Activated CD4-positive, alpha-beta T cell treated with anti-CD3 and anti-CD28 coated beads for 36 hours (primary cell): Measurements from ENCODE around the gene TTC28. TPM values are rescaled to one million over a fixed set of nuclear protein-coding genes. Genes with fewer than 3 reads are reported as not detected.

Experiments used
- ATAC-seq: fragments of 200-7000 bp; cut with Tn5 transposase; one replicate; pipeline ENCODE4 v1.10.0; 2021; ENCODE audit warnings: mild to moderate bottlenecking, moderate library complexity
- CTCF ChIA-PET: fragments of 350-600 bp; sonication (Branson Sonifier 250); formaldehyde crosslinking; loops from one replicate; lab custom pipeline; 2021; ENCODE audit warnings: antibody characterized with exemption; lab: Charles Lee
- POLR2A ChIA-PET: fragments of 350-600 bp; sonication (Branson Sonifier 250); formaldehyde crosslinking; loops from one replicate; lab custom pipeline; 2021; ENCODE audit warnings: antibody characterized with exemption, inconsistent platforms; lab: Charles Lee
- DNase-seq: peaks from one replicate; pipeline ENCODE4 v3.0.0-alpha.2; 2020
- H3K27ac Mint-ChIP-seq: one replicate; pipeline ENCODE4 v1.8.0; 2021; ENCODE audit warnings: mixed read lengths
- H3K27me3 Mint-ChIP-seq: one replicate; pipeline ENCODE4 v1.8.0; 2021; ENCODE audit warnings: mixed read lengths
- H3K36me3 Mint-ChIP-seq: one replicate; pipeline ENCODE4 v1.8.0; 2021; ENCODE audit warnings: low read depth, mixed read lengths
- H3K4me1 Mint-ChIP-seq: one replicate; pipeline ENCODE4 v1.8.0; 2021; ENCODE audit warnings: mixed read lengths
- H3K4me3 Mint-ChIP-seq: one replicate; pipeline ENCODE4 v1.8.0; 2021; ENCODE audit warnings: mild to moderate bottlenecking, moderate library complexity, mixed read lengths
- H3K9me3 Mint-ChIP-seq: one replicate; pipeline ENCODE4 v1.8.0; 2021; ENCODE audit warnings: low read depth, mixed read lengths
- intact Hi-C, 2 experiments: fragments of 100-400 bp; cut with DNase I in 1 of 2; cut with micrococcal nuclease in 1 of 2; formaldehyde crosslinking; loops; one replicate each; pipeline versions ENCODE4 v1.14.2 to v1.15.1; 2022 to 2024; cut with DNase I, micrococcal nuclease
- total RNA-seq, 2 experiments: library from RNA; stranded (reverse); gene quantifications; one replicate each; pipeline ENCODE4 v1.2.3, GENCODE V29; 2021

TTC28 gene
- total RNA-seq, 2 experiments from 2014 or later, result 1.0 to 1.4 TPM

GRCh38 chr22:27949421-27949820, 730.2 kb downstream of the TTC28 start:
- DNase-seq (no peak), ATAC-seq (no peak)
- H3K4me3 Mint-ChIP-seq, result no peak overlapping the region
- intact Hi-C loops, result no loop called here
- no peaks in the 10 kb centered on the region for H3K4me1 Mint-ChIP-seq
- no peak overlapping the region for H3K27ac Mint-ChIP-seq
- POLR2A ChIA-PET, result no interaction called here
- no peaks in the 10 kb centered on the region for H3K27me3 Mint-ChIP-seq
- no peaks in the 10 kb centered on the region for H3K36me3 Mint-ChIP-seq
- CTCF ChIA-PET, result no interaction called here
- H3K9me3 Mint-ChIP-seq, result no peaks in the 10 kb centered on the region

GRCh38 chr22:27948569-27948968, 731.1 kb downstream of the TTC28 start:
- Mint-ChIP-seq H3K4me3 (no peak overlapping the region), H3K9me3 (no peaks in the 10 kb centered on the region), H3K4me1 (no peaks in the 10 kb centered on the region), H3K27ac (no peak overlapping the region), H3K27me3 (no peaks in the 10 kb centered on the region), H3K36me3 (no peaks in the 10 kb centered on the region)
- intact Hi-C loops, result no loop called here
- DNase-seq, result no peak
- ATAC-seq, result no peak
- POLR2A ChIA-PET, result no interaction called here
- CTCF ChIA-PET, result interaction anchor here (0.6 kb wide), 1 partner anchor 221 kb away, joined by 5 read pairs; no protein-coding TSS in a partner anchor

GRCh38 chr22:27947448-27947847, 732.2 kb downstream of the TTC28 start:
- DNase-seq (no peak), ATAC-seq (no peak)
- Mint-ChIP-seq H3K27ac (no peak overlapping the region), H3K4me1 (no peaks in the 10 kb centered on the region), H3K9me3 (no peaks in the 10 kb centered on the region), H3K4me3 (no peak overlapping the region), H3K36me3 (no peaks in the 10 kb centered on the region), H3K27me3 (no peaks in the 10 kb centered on the region)
- POLR2A ChIA-PET, result no interaction called here
- intact Hi-C loops, result no loop called here
- CTCF ChIA-PET, result interaction anchor here (0.6 kb wide), 1 partner anchor 1316 kb away, joined by 4 read pairs; no protein-coding TSS in a partner anchor

- H3K9me3 Mint-ChIP-seq, result no peaks in the 10 kb centered on the region
- no peaks in the 10 kb centered on the region for H3K27me3 Mint-ChIP-seq
- ATAC-seq, result no peak
- CTCF ChIA-PET, result no interaction called here
- POLR2A ChIA-PET, result no interaction called here
- intact Hi-C loops, result no loop called here
- no peak for DNase-seq
- no peak overlapping the region for H3K27ac Mint-ChIP-seq
- H3K4me1 Mint-ChIP-seq, result no peaks in the 10 kb centered on the region
- H3K36me3 Mint-ChIP-seq, result peaks cover 5% of the 10 kb centered on the region
- no peak overlapping the region for H3K4me3 Mint-ChIP-seq
These were observed 738.5 kb downstream of the TTC28 start for GRCh38 chr22:27941143-27941542.

- ChIA-PET CTCF (interaction anchor here (1.4 kb wide), 1 partner anchor 38 kb away, joined by 4 read pairs; no protein-coding TSS in a partner anchor), POLR2A (no interaction called here)
- DNase-seq (no peak), ATAC-seq (no peak)
- no peak overlapping the region for H3K4me3 Mint-ChIP-seq
- H3K36me3 Mint-ChIP-seq, result peaks cover 8% of the 10 kb centered on the region
- H3K27ac Mint-ChIP-seq, result no peak overlapping the region
- no peaks in the 10 kb centered on the region for H3K9me3 Mint-ChIP-seq
- no peaks in the 10 kb centered on the region for H3K4me1 Mint-ChIP-seq
- H3K27me3 Mint-ChIP-seq, result no peaks in the 10 kb centered on the region
- intact Hi-C loops, result no loop called here
These were observed 742.2 kb downstream of the TTC28 start for GRCh38 chr22:27937453-27937852.

GRCh38 chr22:27935897-27936296, 743.7 kb downstream of the TTC28 start:
- Mint-ChIP-seq H3K27me3 (no peaks in the 10 kb centered on the region), H3K36me3 (peaks cover 6% of the 10 kb centered on the region), H3K27ac (no peak overlapping the region), H3K4me3 (no peak overlapping the region), H3K4me1 (no peaks in the 10 kb centered on the region), H3K9me3 (no peaks in the 10 kb centered on the region)
- ATAC-seq (no peak), DNase-seq (no peak)
- intact Hi-C loops, result no loop called here
- CTCF ChIA-PET, result interaction anchor here (1.2 kb wide), 1 partner anchor 55 kb away, joined by 3 read pairs; no protein-coding TSS in a partner anchor
- POLR2A ChIA-PET, result no interaction called here

GRCh38 chr22:27934069-27934468, 745.6 kb downstream of the TTC28 start:
- CTCF ChIA-PET, result interaction anchor here (0.6 to 1.0 kb wide), 2 partner anchors 24 to 894 kb away, joined by 3 read pairs; no protein-coding TSS in a partner anchor
- H3K9me3 Mint-ChIP-seq, result no peaks in the 10 kb centered on the region

GRCh38 chr22:27933186-27933983, 746.3 kb downstream of the TTC28 start:
- ATAC-seq (no peak), DNase-seq (no peak)
- H3K27me3 Mint-ChIP-seq, result no peaks in the 10 kb centered on the region
- ChIA-PET POLR2A (no interaction called here), CTCF (interaction anchor here (1.0 kb wide), 1 partner anchor 23 kb away, joined by 3 read pairs; no protein-coding TSS in a partner anchor)
- no peak overlapping the region for H3K27ac Mint-ChIP-seq
- H3K9me3 Mint-ChIP-seq, result no peaks in the 10 kb centered on the region
- no peak overlapping the region for H3K4me3 Mint-ChIP-seq
- no peaks in the 10 kb centered on the region for H3K4me1 Mint-ChIP-seq
- intact Hi-C loops, result no loop called here
- peaks cover 4% of the 10 kb centered on the region for H3K36me3 Mint-ChIP-seq

More at GRCh38 chr22:27934069-27934468, 745.6 kb downstream of the TTC28 start:
- POLR2A ChIA-PET, result no interaction called here
- Mint-ChIP-seq H3K4me3 (no peak overlapping the region), H3K27ac (no peak overlapping the region), H3K36me3 (peaks cover 6% of the 10 kb centered on the region), H3K27me3 (no peaks in the 10 kb centered on the region), H3K4me1 (no peaks in the 10 kb centered on the region)
- DNase-seq (no peak), ATAC-seq (no peak)
- intact Hi-C loops, result no loop called here

- CTCF ChIA-PET, result interaction anchor here (1.2 kb wide), 1 partner anchor 44 kb away, joined by 5 read pairs; no protein-coding TSS in a partner anchor
These were observed 749.1 kb downstream of the TTC28 start for GRCh38 chr22:27930331-27931060.

More at GRCh38 chr22:27930331-27931060, 749.1 kb downstream of the TTC28 start:
- peaks cover 5% of the 10 kb centered on the region for H3K36me3 Mint-ChIP-seq
- no peak for ATAC-seq
- no peaks in the 10 kb centered on the region for H3K9me3 Mint-ChIP-seq
- POLR2A ChIA-PET, result no interaction called here
- H3K27me3 Mint-ChIP-seq, result no peaks in the 10 kb centered on the region
- no peak overlapping the region for H3K4me3 Mint-ChIP-seq
- intact Hi-C loops, result no loop called here
- H3K4me1 Mint-ChIP-seq, result peaks cover 11% of the 10 kb centered on the region
- no peak for DNase-seq
- H3K27ac Mint-ChIP-seq, result no peak overlapping the region
